H9 (cell line): ENCODE results near the gene RFWD3. TPM values are rescaled to one million over a fixed set of nuclear protein-coding genes. Genes with fewer than 3 reads are reported as not detected.

Experiments used
- DNase-seq: peaks from one replicate; pipeline ENCODE4 v3.0.0-alpha.2; 2017
- H2AFZ ChIP-seq: one replicate; pipeline ENCODE4 v1.6.1; 2013; ENCODE audit warnings: mild to moderate bottlenecking, low read length, control low read depth, moderate library complexity
- H2AK5ac ChIP-seq: 2 replicates; pipeline ENCODE4 v1.6.1; 2013; ENCODE audit warnings: low read length, control low read depth, mixed read lengths; ENCODE audit not compliant: insufficient read length
- H2BK120ac ChIP-seq: one replicate; pipeline ENCODE4 v1.6.1; 2013; ENCODE audit warnings: low read depth, mild to moderate bottlenecking, low read length, control low read depth, inconsistent platforms; ENCODE audit not compliant: poor library complexity, severe bottlenecking
- H2BK12ac ChIP-seq: 2 replicates; pipeline ENCODE4 v1.6.1; 2013; ENCODE audit warnings: low read length, control low read depth, mixed read lengths, low read depth; ENCODE audit not compliant: insufficient read length
- H2BK15ac ChIP-seq: 2 replicates; pipeline ENCODE4 v1.6.1; 2013; ENCODE audit warnings: low read depth, low read length, control low read depth
- H2BK20ac ChIP-seq: one replicate; pipeline ENCODE4 v1.6.1; 2013; ENCODE audit warnings: low read depth, mild to moderate bottlenecking, low read length, control low read depth, inconsistent platforms; ENCODE audit not compliant: poor library complexity, severe bottlenecking
- H2BK5ac ChIP-seq: 2 replicates; pipeline ENCODE4 v1.6.1; 2013; ENCODE audit warnings: low read length, control low read depth, mixed read lengths; ENCODE audit not compliant: insufficient read length
- H3K14ac ChIP-seq: 2 replicates; pipeline ENCODE4 v1.6.1; 2013; ENCODE audit warnings: low read length, control low read depth; ENCODE audit not compliant: insufficient read depth
- H3K18ac ChIP-seq: 2 replicates; pipeline ENCODE4 v1.6.1; 2013; ENCODE audit warnings: low read depth, mild to moderate bottlenecking, mixed read lengths, low read length, control low read depth; ENCODE audit not compliant: insufficient read length
- H3K23ac ChIP-seq: 2 replicates; pipeline ENCODE4 v1.6.1; 2013; ENCODE audit warnings: low read length, control low read depth, mixed read lengths, low read depth; ENCODE audit not compliant: insufficient read length
- H3K23me2 ChIP-seq: 2 replicates; pipeline ENCODE4 v1.6.1; 2013; ENCODE audit warnings: low read depth, mild to moderate bottlenecking, mixed read lengths, low read length, control low read depth; ENCODE audit not compliant: insufficient read length, poor library complexity, severe bottlenecking
- H3K27ac ChIP-seq: 2 replicates; pipeline ENCODE4 v1.5.1; 2013; ENCODE audit warnings: low read length, control low read depth, mixed read lengths, low read depth; ENCODE audit not compliant: insufficient read length
- H3K27me3 ChIP-seq: 2 replicates; pipeline ENCODE4 v1.6.1; 2013; ENCODE audit warnings: low read length, control low read depth, inconsistent platforms; ENCODE audit not compliant: insufficient read depth
- H3K4ac ChIP-seq: 2 replicates; pipeline ENCODE4 v1.6.1; 2013; ENCODE audit warnings: low read depth, mild to moderate bottlenecking, control low read depth, inconsistent platforms, low read length, moderate library complexity
- H3K4me1 ChIP-seq: 2 replicates; pipeline ENCODE4 v1.6.1; 2013; ENCODE audit warnings: low read length, control low read depth, inconsistent platforms; ENCODE audit not compliant: insufficient read depth
- H3K4me2 ChIP-seq: 2 replicates; pipeline ENCODE4 v1.6.1; 2013; ENCODE audit warnings: low read length, control low read depth, mixed read lengths; ENCODE audit not compliant: insufficient read length, insufficient read depth
- H3K56ac ChIP-seq: 2 replicates; pipeline ENCODE4 v1.6.1; 2013; ENCODE audit warnings: low read depth, mild to moderate bottlenecking, mixed read lengths, low read length, control low read depth; ENCODE audit not compliant: insufficient read length
- H3K79me1 ChIP-seq: 2 replicates; pipeline ENCODE4 v1.6.1; 2013; ENCODE audit warnings: low read depth, mild to moderate bottlenecking, moderate library complexity, low read length, control low read depth, inconsistent platforms; ENCODE audit not compliant: insufficient read depth, poor library complexity, severe bottlenecking
- H3K79me2 ChIP-seq: 2 replicates; pipeline ENCODE4 v1.6.1; 2013; ENCODE audit warnings: low read length, control low read depth, inconsistent platforms; ENCODE audit not compliant: insufficient read depth
- H3K9ac ChIP-seq: 2 replicates; pipeline ENCODE4 v1.6.1; 2013; ENCODE audit warnings: low read length, control low read depth, mixed read lengths; ENCODE audit not compliant: insufficient read length; ENCODE audit errors: extremely low read depth
- H3K9me3 ChIP-seq: one replicate; pipeline ENCODE4 v1.6.1; 2013; ENCODE audit warnings: low read depth, low read length, inconsistent platforms; ENCODE audit not compliant: control insufficient read depth
- H3T11ph ChIP-seq: one replicate; pipeline ENCODE4 v1.6.1; 2013; ENCODE audit warnings: mild to moderate bottlenecking, low read length, control low read depth, inconsistent platforms
- H4K20me1 ChIP-seq: one replicate; pipeline ENCODE4 v1.6.1; 2013; ENCODE audit not compliant: control insufficient read depth, insufficient read length, insufficient read depth
- H4K5ac ChIP-seq: 2 replicates; pipeline ENCODE4 v1.6.1; 2013; ENCODE audit warnings: low read depth, mild to moderate bottlenecking, mixed read lengths, low read length, control low read depth; ENCODE audit not compliant: insufficient read length
- H4K8ac ChIP-seq: replicated peaks from 2 replicates; pipeline ENCODE4 v1.6.1; 2013; ENCODE audit warnings: low read length, control low read depth, mixed read lengths, low read depth; ENCODE audit not compliant: insufficient read length
- H4K91ac ChIP-seq: 2 replicates; pipeline ENCODE4 v1.6.1; 2013; ENCODE audit warnings: low read depth, mild to moderate bottlenecking, moderate library complexity, mixed read lengths, low read length, control low read depth; ENCODE audit not compliant: insufficient read length
- H3K27ac Mint-ChIP-seq, 3 experiments: 2 replicates in 2 of 3; 3 replicates in 1 of 3; pipeline ENCODE4 v1.8.0; 2020 to 2021; ENCODE audit warnings: mixed read lengths in 3 of 3, mild to moderate bottlenecking in 1 of 3, moderate library complexity in 1 of 3
- H3K27me3 Mint-ChIP-seq: 2 replicates; pipeline ENCODE4 v1.8.0; 2021; ENCODE audit warnings: low read depth, mild to moderate bottlenecking, moderate library complexity, mixed read lengths
- H3K36me3 Mint-ChIP-seq, 3 experiments: 2 replicates in 2 of 3; 3 replicates in 1 of 3; pipeline ENCODE4 v1.8.0; 2020 to 2021; ENCODE audit warnings: low read depth in 3 of 3, mixed read lengths in 3 of 3; ENCODE audit not compliant: insufficient read depth in 1 of 3
- H3K4me1 Mint-ChIP-seq, 2 experiments: 2 replicates each; pipeline ENCODE4 v1.8.0; 2020; ENCODE audit warnings: mixed read lengths in 2 of 2
- H3K4me3 Mint-ChIP-seq, 2 experiments: 2 replicates in 1 of 2; 3 replicates in 1 of 2; pipeline ENCODE4 v1.8.0; 2020 to 2021; ENCODE audit warnings: mild to moderate bottlenecking in 2 of 2, mixed read lengths in 2 of 2, moderate library complexity in 1 of 2
- H3K9me3 Mint-ChIP-seq, 2 experiments: 2 replicates in 1 of 2; 3 replicates in 1 of 2; pipeline ENCODE4 v1.8.0; 2020; ENCODE audit warnings: mild to moderate bottlenecking in 2 of 2, mixed read lengths in 2 of 2, moderate library complexity in 1 of 2
- WGBS: extraction: QIAGEN DNeasy Blood & Tissue Kit; methylation state at CpG from one replicate; pipeline ENCODE4 v1.1.7; 2013; ENCODE audit warnings: missing lambda C conversion rate, low lambda C conversion rate, mixed read lengths; ENCODE audit not compliant: insufficient read length; ENCODE audit errors: extremely low coverage; 5-methylcytosine and 5-hydroxymethylcytosine counted together
- total RNA-seq: library from RNA; stranded (reverse); gene quantifications from 2 replicates; pipeline ENCODE4 v1.2.1, GENCODE V29; 2021
- TF ChIP-seq, protein P1 (sequence below): fragments of 200-600 bp; sonication (generic); conservative IDR thresholded peaks from 3 replicates; pipeline ENCODE4 v1.8.0; 2021; ENCODE audit warnings: antibody characterized with exemption, mild to moderate bottlenecking

RFWD3 gene
- total RNA-seq, 1 experiment from 2014 or later = 114 TPM

DNA sequence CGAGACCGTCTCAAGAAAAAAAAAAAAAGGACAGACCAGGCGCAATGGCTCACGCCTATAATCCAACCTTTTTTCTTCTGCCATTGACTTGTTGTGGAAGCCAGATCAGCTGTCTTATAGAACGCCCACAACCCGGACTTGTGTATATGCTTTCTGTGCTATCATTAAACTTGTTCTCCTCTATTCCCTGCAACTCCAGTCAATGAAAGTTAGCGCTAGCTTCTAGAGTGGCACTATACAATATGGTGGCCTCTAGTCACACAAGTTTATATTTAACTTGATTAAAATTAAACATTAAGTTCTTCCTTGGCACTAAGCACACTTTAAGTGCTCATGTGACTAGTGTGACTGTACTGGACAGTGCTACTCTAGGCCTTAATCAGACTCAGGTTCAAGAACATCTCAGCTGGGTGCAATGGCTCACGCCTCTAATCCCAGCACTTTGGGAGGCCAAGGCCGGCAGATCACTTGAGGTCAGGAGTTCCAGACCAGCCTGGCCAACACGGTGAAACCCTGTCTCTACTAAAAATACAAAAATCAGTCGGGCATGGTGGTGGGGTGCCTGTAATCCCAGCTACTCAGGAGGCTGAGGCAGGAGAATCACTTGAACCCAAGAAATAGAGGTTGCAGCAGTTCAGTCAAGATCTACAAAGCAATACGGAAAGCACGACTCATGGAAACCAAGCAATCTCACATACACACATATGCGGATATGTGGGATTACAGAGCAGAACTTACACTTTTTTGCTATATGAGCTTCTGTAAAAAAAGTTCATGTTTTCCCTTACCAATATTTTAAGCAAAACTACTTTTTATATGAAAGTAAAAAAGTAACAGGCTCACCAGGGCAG is 41.0 kb downstream of the RFWD3 start:
- TF ChIP-seq, protein P1, sequence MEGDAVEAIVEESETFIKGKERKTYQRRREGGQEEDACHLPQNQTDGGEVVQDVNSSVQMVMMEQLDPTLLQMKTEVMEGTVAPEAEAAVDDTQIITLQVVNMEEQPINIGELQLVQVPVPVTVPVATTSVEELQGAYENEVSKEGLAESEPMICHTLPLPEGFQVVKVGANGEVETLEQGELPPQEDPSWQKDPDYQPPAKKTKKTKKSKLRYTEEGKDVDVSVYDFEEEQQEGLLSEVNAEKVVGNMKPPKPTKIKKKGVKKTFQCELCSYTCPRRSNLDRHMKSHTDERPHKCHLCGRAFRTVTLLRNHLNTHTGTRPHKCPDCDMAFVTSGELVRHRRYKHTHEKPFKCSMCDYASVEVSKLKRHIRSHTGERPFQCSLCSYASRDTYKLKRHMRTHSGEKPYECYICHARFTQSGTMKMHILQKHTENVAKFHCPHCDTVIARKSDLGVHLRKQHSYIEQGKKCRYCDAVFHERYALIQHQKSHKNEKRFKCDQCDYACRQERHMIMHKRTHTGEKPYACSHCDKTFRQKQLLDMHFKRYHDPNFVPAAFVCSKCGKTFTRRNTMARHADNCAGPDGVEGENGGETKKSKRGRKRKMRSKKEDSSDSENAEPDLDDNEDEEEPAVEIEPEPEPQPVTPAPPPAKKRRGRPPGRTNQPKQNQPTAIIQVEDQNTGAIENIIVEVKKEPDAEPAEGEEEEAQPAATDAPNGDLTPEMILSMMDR = no peak
- Histone ChIP-seq H3K79me1 (peaks cover 2% of the 10 kb centered on the region), H3K4ac (no peak overlapping the region), H3K9ac (no peak overlapping the region), H2BK15ac (no peak overlapping the region), H3K23me2 (no peaks in the 10 kb centered on the region), H3K23ac (no peak overlapping the region), H3K56ac (no peak overlapping the region), H2AFZ (no peak overlapping the region), H3K4me1 (no peaks in the 10 kb centered on the region), H3K79me2 (0 out of 2 replicates have a peak, but pooled peaks cover 3% of the 10 kb centered on the region), H2AK5ac (no peak overlapping the region), H2BK5ac (no peak overlapping the region), H4K91ac (no peak overlapping the region), H3K18ac (no peak overlapping the region), H4K8ac (no peak overlapping the region), H2BK120ac (no peak overlapping the region), H4K20me1 (no peaks in the 10 kb centered on the region), H3K14ac (no peak overlapping the region), H3K27ac (no peak overlapping the region), H2BK12ac (no peak overlapping the region), H3K27me3 (no peaks in the 10 kb centered on the region), H2BK20ac (no peak overlapping the region), H3T11ph (no peak overlapping the region), H3K9me3 (no peaks in the 10 kb centered on the region), H3K4me2 (no peak overlapping the region), H4K5ac (no peak overlapping the region)
- Mint-ChIP-seq H3K27me3 (no peaks in the 10 kb centered on the region), H3K9me3 (no peaks in the 10 kb centered on the region), H3K4me1 (peaks cover 14 to 18% of the 10 kb centered on the region in 2 experiments), H3K4me3 (no peak overlapping the region), H3K27ac (no peak overlapping the region), H3K36me3 (peaks cover 65 to 99% (median 97%) of the 10 kb centered on the region in 3 experiments)
- no peak for DNase-seq
- WGBS = no CpG with 5 or more reads among the region's 14 CpGs
